T-helper 17 cell (primary cell): ENCODE measurements around the gene CACNA1C. TPM values are rescaled to one million over a fixed set of nuclear protein-coding genes. Genes with fewer than 3 reads are reported as not detected.

ENCODE experiments used
- ATAC-seq: fragments of 150-1000 bp; cut with Tn5 transposase; 2 replicates; pipeline ENCODE4 v1.10.0; 2021; ENCODE audit warnings: mild to moderate bottlenecking, moderate library complexity
- DNase-seq, 3 donors: peaks; one replicate each; pipeline versions ENCODE4 v3.0.0 to v3.0.0-alpha.2; 2020 to 2021
- H3K9me3 ChIP-seq: one replicate; pipeline ENCODE4 v1.7.0; 2013; ENCODE audit warnings: low read length, mild to moderate bottlenecking; ENCODE audit not compliant: control insufficient read depth, poor library complexity, severe bottlenecking
- H3K27ac Mint-ChIP-seq: one replicate; pipeline ENCODE4 v1.8.0; 2022; ENCODE audit warnings: mild to moderate bottlenecking, moderate library complexity, mixed read lengths
- H3K27me3 Mint-ChIP-seq: one replicate; pipeline ENCODE4 v1.8.0; 2022; ENCODE audit warnings: mixed read lengths
- H3K36me3 Mint-ChIP-seq: one replicate; pipeline ENCODE4 v1.8.0; 2022; ENCODE audit warnings: low read depth, mixed read lengths
- H3K4me1 Mint-ChIP-seq: one replicate; pipeline ENCODE4 v1.8.0; 2022; ENCODE audit warnings: mild to moderate bottlenecking, mixed read lengths
- H3K4me3 Mint-ChIP-seq: one replicate; pipeline ENCODE4 v1.8.0; 2022; ENCODE audit warnings: mild to moderate bottlenecking, moderate library complexity, mixed read lengths
- total RNA-seq, 4 donors: library from RNA in 2 of 4; stranded (reverse) in 2 of 4; gene quantifications; one replicate each; pipeline ENCODE4 v1.2.3 and lab custom pipeline; 2022 to 2026

The CACNA1C gene
- total RNA-seq, 2 donors from 2014 or later = 0.02 to 0.18 TPM

DNA sequence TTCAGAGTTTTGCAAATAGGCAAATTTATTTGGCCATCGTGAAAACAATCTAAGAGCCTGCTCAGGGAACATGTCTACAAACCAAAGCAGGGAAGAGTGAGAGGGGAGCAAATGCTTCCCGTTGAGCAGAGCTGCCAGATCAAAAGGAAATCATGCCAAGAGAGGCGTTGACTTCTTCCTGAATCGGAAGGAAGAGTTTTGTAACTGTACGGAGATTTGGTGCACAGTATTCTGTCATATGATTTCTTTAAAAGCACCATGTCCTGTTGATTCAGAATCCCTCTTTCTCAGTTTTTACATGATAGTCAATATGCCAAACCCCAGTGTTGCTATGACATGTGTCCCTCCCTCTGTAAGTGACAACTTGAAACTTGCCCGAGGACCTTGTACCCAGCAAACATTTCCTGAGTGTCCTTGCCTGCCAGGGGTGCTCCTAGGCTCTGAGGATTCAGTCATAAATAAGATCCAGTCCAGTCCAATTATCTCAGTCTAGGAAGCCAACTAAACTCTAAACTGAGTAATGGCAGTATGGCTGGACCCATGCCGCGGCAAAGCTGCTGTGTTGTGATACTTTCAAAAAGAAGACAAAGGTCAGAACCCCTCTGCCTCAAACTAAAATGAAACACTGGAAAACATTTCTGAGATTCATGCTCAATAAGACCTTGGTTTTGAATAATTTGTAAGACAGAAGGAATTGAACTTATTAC lies 441.9 kb downstream of the CACNA1C start:
- Mint-ChIP-seq H3K4me1 (peaks cover 2% of the 10 kb centered on the region), H3K4me3 (no peak overlapping the region), H3K27me3 (peaks cover 48% of the 10 kb centered on the region), H3K27ac (no peak overlapping the region), H3K36me3 (no peaks in the 10 kb centered on the region)
- DNase-seq (no peak), ATAC-seq (no peak)
- H3K9me3 ChIP-seq = no peaks in the 10 kb centered on the region

DNA sequence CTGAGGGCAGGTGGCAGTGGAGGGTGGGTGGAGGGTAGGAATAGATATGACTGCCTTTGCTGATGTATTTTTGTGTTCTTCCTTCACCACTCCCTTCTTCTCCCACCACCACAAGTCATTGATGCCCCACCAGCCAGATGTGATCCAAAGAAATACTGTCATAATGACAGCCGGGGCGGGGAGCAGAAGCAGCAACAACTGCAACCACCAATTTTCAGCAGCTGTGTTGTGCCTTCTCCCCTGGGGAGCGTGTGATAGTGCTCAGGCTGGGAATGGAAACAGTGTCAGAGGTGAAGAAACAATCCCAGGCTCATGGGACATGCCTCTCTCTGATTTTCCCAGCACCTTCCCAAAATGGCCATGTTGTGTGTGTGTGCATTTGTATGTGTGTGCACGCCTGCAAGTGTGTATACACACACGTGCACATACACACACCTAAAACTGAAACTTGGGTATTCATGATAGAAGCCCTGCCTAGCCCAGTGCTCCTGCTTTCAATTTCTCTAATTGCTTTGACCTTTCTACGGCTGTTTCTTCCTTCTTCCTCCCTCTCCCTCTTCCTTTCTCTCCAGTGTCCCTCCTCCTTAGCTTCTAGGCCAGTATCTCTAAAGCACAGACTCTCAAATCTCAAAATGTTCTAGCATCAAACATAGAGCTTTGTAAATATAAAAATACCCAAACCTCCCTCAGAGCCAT lies 442.8 kb downstream of the CACNA1C start:
- Mint-ChIP-seq H3K4me3 (no peak overlapping the region), H3K27me3 (peaks cover 58% of the 10 kb centered on the region), H3K4me1 (peaks cover 2% of the 10 kb centered on the region), H3K36me3 (no peaks in the 10 kb centered on the region), H3K27ac (no peak overlapping the region)
- no peak for DNase-seq
- no peaks in the 10 kb centered on the region for H3K9me3 ChIP-seq
- no peak for ATAC-seq

DNA sequence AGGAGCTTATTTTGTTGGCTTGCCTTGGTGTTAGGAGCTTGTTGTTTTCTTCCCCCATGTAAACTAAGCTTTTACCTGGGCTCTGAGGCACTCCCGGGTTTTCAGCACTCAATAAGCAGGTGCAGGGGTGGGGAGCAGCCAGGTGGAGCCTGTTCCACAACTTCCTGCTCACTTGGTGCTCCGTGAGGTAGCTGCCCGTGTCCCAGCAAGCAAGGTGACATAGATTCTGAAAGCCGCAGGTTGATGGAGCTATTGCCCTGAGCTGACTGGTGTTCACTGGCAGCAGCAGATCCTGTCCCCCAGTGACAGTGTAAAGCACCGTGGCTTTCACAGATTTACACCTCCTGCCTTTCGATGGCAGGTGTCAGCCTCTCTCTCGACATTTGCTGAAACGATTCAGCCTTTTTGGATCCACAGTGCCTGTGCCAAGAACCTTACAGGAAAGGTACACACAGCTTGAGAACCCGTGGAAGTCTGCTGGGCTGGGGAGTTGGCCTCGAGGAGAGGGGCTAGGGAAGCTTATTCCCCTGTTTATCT lies 446.2 kb downstream of the CACNA1C start:
- no peak overlapping the region for H3K27ac Mint-ChIP-seq
- H3K4me1 Mint-ChIP-seq = peaks cover 2% of the 10 kb centered on the region
- H3K4me3 Mint-ChIP-seq = no peak overlapping the region
- ATAC-seq (no peak), DNase-seq (no peak)
- H3K9me3 ChIP-seq = no peaks in the 10 kb centered on the region
- H3K27me3 Mint-ChIP-seq = peaks cover 83% of the 10 kb centered on the region
- no peaks in the 10 kb centered on the region for H3K36me3 Mint-ChIP-seq

DNA sequence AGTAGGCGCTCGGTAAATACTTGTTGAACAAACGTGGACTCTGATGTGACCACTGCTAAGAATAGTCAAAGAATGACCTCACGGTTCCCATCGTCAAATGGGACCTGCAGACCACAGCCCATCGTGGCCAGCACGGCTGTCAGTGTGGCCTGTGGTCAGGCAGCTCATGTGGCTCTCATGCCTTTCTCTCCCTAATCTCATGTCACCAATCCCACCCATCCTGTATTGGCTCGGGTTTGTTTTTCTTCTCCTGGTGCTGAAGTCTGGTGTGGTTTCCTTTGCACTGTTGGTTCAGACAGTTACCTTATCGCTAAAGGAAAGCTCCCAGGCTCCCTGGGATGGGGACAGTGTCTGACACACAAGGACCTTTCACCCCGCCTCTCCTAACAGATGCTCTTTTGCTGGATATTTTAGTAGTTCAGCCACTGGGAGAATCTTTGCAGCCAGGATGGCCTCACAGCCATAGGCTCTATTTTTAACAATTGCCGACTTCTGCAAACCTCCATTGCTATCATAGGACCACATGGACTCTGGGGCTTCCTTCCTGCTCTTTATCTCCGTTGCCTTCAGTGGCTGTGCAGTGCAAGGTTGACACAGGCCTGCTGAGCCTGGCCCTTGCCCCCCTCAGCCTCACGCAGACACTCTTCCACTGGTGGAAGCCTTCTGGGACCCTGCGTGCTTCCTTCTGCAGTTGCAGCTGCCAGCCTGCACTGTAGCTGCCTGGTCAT lies 448.8 kb downstream of the CACNA1C start:
- Mint-ChIP-seq H3K27me3 (peaks cover 71% of the 10 kb centered on the region), H3K36me3 (no peaks in the 10 kb centered on the region), H3K27ac (no peak overlapping the region), H3K4me3 (no peak overlapping the region), H3K4me1 (no peaks in the 10 kb centered on the region)
- H3K9me3 ChIP-seq = no peaks in the 10 kb centered on the region
- DNase-seq = no peak
- no peak for ATAC-seq

DNA sequence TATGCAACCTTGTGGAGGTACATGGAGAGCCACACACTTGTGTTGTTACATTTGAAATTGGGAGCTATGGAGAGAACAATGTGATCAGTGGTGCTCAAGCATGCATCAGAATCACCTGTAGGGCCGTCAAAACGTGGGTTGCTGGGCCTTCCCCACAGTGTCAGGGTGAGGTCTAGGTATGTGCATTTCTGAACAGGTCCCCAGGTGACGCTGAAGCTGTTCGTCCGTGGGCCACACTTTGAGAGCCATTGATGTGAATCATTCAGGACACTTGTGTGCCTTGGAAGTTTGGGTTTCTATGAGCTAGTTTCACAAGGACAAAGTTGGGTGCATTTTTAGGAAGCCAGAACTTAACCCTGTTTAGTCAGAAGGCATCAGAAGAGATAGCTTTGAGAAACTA lies 450.2 kb downstream of the CACNA1C start:
- DNase-seq (no peak), ATAC-seq (no peak)
- no peak overlapping the region for H3K27ac Mint-ChIP-seq
- H3K4me3 Mint-ChIP-seq = no peak overlapping the region
- H3K27me3 Mint-ChIP-seq = peaks cover 66% of the 10 kb centered on the region
- H3K9me3 ChIP-seq = no peaks in the 10 kb centered on the region
- H3K36me3 Mint-ChIP-seq = no peaks in the 10 kb centered on the region
- H3K4me1 Mint-ChIP-seq = no peaks in the 10 kb centered on the region

DNA sequence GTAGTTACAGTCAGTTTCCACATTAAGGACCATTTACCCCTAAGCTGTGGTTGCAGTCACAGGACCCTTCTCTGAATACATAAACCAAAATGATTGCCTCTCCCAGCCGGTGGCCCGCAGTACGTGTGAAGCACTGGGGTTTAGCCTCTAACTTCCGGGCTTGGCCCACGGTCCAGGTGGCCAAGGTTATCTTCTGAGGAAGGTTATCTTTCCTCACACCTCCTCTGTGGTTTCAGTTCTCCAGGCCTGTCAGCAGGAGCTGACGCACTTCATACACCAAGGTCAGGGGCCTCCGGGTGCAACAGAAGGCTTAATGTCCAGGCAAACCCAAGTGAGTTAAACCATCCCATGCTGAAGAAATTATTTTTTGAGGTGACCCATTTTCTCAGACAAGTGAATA lies 451.0 kb downstream of the CACNA1C start:
- Mint-ChIP-seq H3K4me1 (no peaks in the 10 kb centered on the region), H3K4me3 (no peak overlapping the region), H3K36me3 (no peaks in the 10 kb centered on the region), H3K27me3 (peaks cover 60% of the 10 kb centered on the region), H3K27ac (no peak overlapping the region)
- DNase-seq = no peak
- ATAC-seq = no peak
- no peaks in the 10 kb centered on the region for H3K9me3 ChIP-seq

DNA sequence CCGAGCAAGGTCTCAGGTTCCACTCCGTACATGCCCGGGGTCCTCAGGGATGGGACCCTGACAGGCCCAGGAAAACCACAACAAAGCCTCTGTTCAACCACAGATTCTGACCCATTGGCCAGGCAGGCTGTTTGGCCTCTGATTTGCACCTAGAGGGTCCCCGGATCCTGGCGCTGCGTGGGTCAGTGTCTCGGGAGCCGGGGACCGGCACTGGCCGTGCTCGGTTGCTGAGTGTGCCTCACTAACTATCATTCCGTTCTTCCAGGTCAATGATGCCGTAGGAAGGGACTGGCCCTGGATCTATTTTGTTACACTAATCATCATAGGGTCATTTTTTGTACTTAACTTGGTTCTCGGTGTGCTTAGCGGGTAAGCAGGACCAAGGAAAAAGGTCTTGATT lies 451.8 kb downstream of the CACNA1C start:
- Mint-ChIP-seq H3K27me3 (peaks cover 53% of the 10 kb centered on the region), H3K4me1 (no peaks in the 10 kb centered on the region), H3K27ac (no peak overlapping the region), H3K36me3 (no peaks in the 10 kb centered on the region), H3K4me3 (no peak overlapping the region)
- DNase-seq (no peak), ATAC-seq (no peak)
- no peaks in the 10 kb centered on the region for H3K9me3 ChIP-seq

DNA sequence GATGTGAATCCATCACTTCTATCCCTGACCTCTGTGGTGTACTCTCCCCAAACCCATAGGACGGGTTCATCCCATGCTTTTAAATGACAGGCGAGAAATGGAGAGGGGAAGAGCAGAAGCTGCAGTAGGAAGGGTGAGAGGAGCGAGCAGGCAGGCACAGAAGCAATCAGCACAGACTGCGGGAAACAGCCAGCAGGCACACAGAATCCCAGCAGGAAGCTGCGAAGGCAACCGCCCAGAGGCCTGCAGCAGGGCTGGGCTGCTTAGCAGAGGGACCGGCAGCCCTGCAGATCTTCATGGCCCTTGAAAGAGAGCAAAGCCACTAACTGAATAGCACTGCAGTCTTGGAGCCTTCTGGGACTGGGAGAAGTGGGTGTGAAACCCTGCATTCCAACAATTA lies 455.0 kb downstream of the CACNA1C start:
- no peaks in the 10 kb centered on the region for H3K9me3 ChIP-seq
- ATAC-seq (no peak), DNase-seq (no peak)
- H3K36me3 Mint-ChIP-seq = no peaks in the 10 kb centered on the region
- H3K27me3 Mint-ChIP-seq = peaks cover 41% of the 10 kb centered on the region
- no peak overlapping the region for H3K4me3 Mint-ChIP-seq
- no peak overlapping the region for H3K27ac Mint-ChIP-seq
- H3K4me1 Mint-ChIP-seq = no peaks in the 10 kb centered on the region

DNA sequence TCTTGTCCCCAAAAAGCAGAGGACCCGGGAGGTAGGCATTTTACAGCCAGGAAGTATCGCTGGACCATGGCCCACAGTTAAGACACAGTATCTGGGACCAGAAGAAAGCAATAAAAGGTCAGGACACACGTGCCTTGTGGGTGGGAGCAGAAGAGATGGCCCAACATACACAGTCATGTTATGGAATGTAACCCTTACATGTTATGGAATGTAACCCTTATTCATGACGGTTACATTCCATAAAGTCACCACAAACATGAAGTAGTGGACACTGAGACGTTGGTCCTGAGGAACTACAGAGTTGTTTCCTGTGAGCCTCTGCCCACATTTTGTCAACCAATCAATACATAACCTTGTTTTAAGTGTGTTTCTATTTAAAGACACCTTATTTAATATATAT lies 456.4 kb downstream of the CACNA1C start:
- no peak overlapping the region for H3K4me3 Mint-ChIP-seq
- peaks cover 41% of the 10 kb centered on the region for H3K27me3 Mint-ChIP-seq
- no peaks in the 10 kb centered on the region for H3K9me3 ChIP-seq
- H3K4me1 Mint-ChIP-seq = no peaks in the 10 kb centered on the region
- H3K36me3 Mint-ChIP-seq = no peaks in the 10 kb centered on the region
- no peak overlapping the region for H3K27ac Mint-ChIP-seq
- DNase-seq (no peak), ATAC-seq (no peak)

DNA sequence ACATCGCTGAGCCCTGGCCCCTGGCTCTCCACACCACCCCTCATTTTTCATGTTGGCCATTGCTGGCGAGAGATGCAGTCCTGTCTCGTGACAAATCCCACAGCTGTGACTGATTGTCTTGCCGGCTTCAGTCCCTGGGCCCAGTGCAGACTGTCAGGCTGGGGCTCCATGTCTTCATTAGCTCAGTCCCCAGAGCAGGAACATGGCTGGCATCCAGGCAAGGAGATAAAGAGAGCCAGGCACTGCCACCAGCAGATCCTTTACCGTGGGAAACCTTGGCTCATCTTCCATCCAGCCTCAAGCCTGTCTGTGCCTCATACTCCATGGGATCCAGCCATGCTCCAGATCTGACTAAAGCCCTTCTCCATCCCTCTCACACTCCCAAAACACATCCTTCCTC lies 457.3 kb downstream of the CACNA1C start:
- H3K9me3 ChIP-seq = no peaks in the 10 kb centered on the region
- H3K36me3 Mint-ChIP-seq = no peaks in the 10 kb centered on the region
- no peak overlapping the region for H3K27ac Mint-ChIP-seq
- peaks cover 31% of the 10 kb centered on the region for H3K27me3 Mint-ChIP-seq
- no peak for ATAC-seq
- H3K4me3 Mint-ChIP-seq = no peak overlapping the region
- no peaks in the 10 kb centered on the region for H3K4me1 Mint-ChIP-seq
- no peak for DNase-seq

DNA sequence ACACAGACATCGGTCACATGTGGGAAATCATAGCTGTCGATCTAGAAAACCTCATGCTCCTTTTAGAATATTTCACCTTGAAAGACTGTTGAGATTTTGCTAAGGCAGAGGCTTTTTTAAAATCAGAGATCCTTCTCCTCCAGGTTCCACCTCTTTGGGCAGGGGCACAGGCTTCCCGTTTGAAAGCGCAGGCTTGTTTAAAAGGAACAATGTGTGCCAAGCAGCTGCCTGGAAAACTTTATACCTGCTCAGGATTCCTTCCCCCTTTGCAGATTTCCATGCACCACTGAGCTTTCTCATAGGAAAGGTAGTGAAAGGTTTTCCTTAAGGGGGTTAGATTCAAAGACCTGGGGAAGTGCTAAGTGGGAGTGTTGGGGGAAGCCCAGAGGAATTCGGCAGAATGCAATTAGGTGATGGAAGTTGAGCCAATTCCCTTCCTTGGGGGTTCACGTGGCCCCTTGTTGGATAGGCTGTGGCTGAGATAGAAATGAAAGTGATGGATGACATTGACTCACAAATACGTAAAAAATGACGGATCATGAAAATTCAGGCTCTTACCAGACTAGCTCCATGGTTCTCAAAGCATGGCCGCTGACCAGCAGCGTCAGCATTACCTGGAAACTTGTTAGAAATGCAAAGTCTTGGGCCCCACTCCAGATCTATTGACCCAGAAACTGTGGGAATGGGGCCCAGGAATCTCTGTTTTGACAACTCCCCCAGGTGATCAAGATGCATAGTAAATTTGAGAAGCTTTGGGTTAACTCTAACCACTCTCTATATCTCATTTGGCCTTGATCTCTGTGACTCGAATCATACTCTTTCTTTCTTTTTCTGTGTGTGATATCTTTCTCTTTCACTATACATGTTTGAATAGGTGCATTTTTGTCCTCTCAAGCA lies 460.6 kb downstream of the CACNA1C start:
- Mint-ChIP-seq H3K27me3 (peaks cover 34% of the 10 kb centered on the region), H3K4me1 (no peaks in the 10 kb centered on the region), H3K36me3 (no peaks in the 10 kb centered on the region), H3K27ac (no peak overlapping the region), H3K4me3 (no peak overlapping the region)
- ATAC-seq (no peak), DNase-seq (no peak)
- no peaks in the 10 kb centered on the region for H3K9me3 ChIP-seq

DNA sequence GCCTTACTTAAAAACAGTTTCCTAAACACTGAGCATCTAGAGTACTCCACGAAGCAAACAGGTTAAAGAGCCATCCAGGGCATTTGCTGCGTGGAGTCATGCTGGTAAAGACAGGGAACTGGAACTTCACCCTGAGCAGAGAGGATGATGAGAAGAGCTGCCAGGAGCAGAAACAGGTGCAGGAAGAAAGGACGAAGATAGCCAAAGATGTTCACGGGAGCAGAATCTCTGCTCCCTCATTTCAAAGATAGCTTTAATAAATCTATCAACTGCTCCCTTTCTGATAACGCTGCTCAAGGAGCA lies 461.2 kb downstream of the CACNA1C start:
- Mint-ChIP-seq H3K36me3 (no peaks in the 10 kb centered on the region), H3K4me3 (no peak overlapping the region), H3K4me1 (no peaks in the 10 kb centered on the region), H3K27ac (no peak overlapping the region), H3K27me3 (peaks cover 34% of the 10 kb centered on the region)
- no peak for ATAC-seq
- H3K9me3 ChIP-seq = no peaks in the 10 kb centered on the region
- no peak for DNase-seq

DNA sequence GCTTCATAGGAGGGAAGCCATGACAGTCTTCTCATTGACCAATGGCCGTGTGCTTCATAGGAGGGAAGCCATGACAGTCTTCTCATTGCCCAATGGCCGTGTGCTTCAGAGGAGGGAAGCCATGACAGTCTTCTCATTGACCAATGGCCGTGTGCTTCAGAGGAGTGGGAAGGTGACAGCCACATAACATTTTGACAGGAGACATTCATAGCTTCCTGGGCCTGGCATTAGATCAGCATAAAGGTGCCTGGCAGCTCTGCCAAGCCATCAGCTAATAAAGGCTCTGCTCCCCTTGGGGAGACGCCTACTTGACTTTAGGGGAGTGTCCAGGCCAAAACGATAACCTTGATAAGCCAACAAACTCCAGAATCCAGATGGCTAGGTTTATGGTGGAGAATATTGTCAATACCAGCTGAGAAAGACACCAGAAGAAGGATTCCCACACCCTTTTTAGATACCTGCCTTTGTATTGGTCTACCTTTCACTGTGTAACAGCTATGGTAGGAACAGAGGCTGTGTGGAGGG lies 468.0 kb downstream of the CACNA1C start:
- no peak for DNase-seq
- Mint-ChIP-seq H3K4me1 (no peaks in the 10 kb centered on the region), H3K27me3 (peaks cover 25% of the 10 kb centered on the region), H3K36me3 (no peaks in the 10 kb centered on the region), H3K4me3 (no peak overlapping the region), H3K27ac (no peak overlapping the region)
- no peaks in the 10 kb centered on the region for H3K9me3 ChIP-seq
- ATAC-seq = no peak
